Measurements from ENCODE around the gene MAPK11.

DNA sequence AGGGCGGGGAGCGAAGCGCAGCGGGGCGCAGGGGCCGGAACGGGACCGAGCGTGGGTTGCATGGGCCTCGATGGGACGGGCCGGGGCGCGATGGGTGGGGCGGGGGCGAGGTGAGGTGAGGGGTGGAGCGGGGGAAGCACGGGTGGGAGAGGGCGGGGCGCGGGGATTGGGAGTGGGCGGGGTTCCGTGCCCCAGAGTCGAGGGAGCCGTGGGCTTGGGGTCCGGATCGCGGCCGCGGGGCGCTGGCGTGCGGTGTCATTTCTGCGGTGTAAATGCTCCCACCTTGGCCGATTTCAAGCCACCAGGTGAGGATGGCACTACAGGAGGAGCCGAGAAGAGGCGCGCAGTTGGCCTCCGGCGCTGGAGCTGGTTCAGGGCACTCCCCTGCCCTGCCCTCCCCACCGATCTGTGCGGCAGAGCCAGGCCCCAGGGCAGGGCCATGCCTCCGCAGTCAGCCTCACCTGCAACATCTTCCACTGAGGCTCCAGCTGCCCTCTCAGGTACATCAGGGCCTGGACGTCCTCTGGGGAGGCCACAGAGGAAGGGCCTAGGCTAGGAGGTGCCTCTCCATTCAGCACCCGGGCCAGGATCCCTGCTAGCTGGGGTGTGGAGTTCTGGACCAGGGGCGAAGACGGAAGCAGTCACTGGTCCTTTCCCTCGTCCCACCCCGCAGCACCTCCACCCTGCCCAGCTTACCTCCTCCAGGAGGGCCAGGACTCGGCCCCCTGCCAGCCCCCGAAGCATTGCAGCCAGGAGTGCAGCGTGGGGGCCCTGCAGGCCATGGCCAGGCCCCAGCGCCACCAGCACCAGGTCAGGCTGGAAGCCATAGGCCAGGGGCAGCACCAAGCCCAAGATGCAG lies 24.7 kb downstream of the MAPK11 start:
- TF ChIP-seq TAF1 (IDR thresholded peaks at IDR 0.05; ENCODE audit: borderline replicate concordance, insufficient read depth, low read length) (no peak), SIN3A (IDR thresholded peaks at IDR 0.05; ENCODE audit: borderline replicate concordance, insufficient read depth, low read length) (no peak), POLR2AphosphoS5 (IDR thresholded peaks at IDR 0.05; ENCODE audit: low read depth, low read length) (peak; percentile 35)

All from PFSK-1 (cell line).